DLD1 (cell line): ENCODE results near the gene SOX1.

Source experiments
- in situ Hi-C: cut with HindIII; loops from 2 replicates; pipeline ENCODE4 v1.10.0; 2017; ENCODE audit warnings: low sequenced_read_pairs

Gene SOX1

DNA sequence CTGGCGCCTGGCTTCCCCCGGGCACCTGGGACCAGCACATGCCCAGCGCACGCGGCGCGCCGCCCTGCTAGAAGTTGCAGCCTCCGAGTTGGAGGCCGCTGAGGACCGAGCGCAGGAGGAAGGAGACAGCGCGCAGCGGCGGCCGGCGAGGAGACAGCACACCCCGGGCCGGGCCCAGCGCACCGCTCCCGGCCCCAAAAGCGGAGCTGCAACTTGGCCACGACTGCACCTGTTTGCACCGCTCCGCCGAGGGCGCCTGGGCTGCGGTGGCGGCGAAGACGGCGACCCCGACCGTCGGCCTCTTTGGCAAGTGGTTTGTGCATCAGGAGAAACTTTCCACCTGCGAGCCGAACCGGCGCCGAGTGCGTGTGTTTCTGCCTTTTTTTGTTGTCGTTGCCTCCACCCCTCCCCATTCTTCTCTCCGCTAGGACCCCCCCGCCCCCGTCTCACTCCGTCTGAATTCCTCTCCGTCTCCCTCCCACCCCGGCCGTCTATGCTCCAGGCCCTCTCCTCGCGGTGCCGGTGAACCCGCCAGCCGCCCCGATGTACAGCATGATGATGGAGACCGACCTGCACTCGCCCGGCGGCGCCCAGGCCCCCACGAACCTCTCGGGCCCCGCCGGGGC lies at the start of gene SOX1:
TSS of gene SOX1 (plus strand) at position 34 of the 626 bp plus-strand sequence. CDS start at position 544, 510 bp downstream.
- in situ Hi-C loops, result no loop called here

DNA sequence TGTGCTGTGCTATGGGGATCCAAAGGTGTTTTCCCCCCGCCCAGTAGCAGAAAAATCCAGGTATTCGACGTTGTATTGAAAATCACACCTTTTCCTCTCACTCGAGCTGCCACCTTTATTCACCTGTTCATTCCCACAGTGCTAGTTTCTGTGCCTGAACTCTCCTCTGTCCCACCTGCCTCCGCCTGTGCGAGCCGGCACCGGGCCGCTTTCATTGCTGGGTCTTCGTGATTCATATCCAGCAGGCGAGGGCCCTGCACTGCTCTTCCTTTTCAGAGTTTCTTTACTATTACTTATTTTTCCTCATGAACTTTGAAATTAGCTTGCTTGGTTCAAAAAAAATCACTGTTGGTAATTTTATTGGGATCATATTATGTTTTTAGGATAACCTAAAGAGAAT lies 42.4 kb upstream of the SOX1 start:
- in situ Hi-C loops, result no loop called here

DNA sequence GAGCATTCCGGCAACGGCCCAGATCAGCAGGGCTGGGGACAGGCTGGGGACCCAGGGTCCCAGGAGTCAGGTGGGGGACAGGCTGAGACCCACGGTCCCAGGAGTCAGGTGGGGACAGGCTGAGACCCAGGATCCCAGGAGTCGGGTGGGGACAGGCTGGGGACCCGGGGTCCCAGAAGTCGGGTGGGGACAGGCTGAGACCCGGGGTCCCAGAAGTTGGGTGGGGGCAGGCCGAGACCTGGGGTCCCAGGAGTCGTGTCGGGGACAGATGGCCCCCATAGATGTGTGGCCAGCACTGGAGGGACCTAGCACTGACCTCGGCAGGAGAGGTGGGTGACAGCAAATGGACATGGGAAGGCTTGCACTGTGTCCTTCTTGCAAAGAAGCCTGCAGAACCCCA lies 39.7 kb upstream of the SOX1 start:
- in situ Hi-C loops, result no loop called here

DNA sequence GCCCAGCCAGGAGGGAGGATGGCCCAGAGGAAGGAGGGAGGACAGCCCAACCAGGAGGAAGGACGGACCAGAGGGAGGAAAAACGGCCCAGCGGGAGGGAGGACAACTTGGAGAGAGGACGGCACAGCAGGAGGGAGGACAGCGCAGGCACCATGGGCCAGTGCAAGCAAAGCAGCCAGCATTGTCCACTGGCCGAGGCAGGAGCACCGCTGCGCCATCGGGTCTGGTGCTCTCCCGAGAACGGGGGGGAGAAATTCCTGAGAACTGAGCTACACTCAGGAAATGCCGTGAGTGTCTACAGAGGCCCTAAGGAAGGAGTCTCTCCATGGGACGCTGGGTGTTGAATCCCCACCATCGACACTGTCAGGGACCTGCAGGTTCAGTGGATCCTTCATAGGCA lies 38.5 kb upstream of the SOX1 start:
- in situ Hi-C loops, result no loop called here

DNA sequence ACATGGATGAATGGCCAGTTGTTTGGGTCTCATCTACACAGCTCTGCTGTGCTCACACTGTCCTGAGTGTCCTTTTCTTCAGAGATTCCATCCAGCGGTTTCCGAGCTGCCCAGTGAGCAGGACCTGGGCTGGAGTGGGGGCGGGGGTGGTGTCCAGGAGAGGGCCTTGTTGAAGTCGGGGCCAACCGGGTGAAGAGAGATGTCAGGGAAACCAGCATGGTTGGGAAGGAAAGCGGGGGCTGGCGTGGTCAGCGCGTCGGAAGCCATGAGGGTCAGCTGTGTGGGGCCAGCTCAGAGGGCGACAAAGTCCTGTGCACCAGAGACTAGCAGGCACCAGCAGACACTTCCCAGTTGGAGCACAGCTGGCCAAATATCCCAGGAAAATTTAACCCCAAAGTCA lies 37.8 kb upstream of the SOX1 start:
- in situ Hi-C loops, result no loop called here

DNA sequence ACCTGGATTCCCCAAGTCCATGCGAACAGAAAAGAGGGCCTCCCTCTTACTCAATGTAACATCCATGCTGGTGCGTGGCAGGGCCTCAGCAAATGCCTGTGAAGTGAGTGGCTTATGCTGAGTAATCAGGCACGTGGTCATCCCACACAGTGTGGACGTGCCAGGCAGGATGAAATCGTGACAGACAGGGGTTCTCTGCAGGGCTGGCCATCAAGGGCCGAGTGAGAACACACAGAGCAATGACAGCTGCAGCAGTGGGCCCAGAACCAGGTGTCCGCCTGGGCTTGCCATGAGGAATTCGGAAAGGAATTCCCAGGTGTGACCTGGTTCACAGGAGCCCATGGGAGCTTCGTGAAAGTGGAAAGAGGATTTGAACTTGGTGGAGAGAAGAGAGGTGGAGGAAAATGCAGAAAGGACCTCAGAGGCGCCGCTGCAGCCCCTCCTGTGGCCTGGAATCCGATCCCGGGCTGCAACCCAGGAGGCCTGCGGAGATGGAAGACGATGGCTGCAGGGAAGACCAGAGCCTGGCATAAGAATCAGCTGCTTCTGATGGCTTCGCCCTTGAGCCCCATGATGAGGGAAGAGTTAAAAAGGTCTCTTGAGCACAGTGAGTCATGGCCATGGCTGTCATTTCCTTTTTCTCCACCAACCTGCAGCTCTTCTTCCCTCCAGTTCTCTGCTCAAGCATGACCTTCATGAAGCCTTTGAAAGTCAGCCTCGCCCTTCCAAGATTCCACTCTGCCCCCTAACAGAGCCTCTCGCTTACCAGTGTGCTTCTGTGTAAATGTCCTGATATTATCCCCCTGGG lies 34.6 kb upstream of the SOX1 start:
- in situ Hi-C loops, result no loop called here

DNA sequence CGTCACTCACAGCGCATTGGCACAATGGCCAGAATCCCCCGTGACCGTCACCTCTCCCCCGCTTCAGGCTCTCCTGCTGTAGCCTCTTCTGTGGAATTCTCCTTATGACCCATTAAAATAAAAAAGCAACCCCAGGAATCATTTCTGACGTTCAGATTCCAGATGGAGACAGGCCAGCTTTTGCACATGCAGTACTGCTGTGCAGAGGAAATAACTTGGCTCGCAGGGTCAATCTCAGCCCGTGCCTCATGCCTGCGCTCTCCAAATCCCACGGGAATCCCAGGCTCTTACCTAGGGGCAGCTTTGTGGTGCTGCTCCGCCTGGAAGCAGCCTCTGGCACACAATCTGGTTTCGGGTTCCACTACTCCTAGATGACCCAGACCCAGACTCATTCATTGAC lies 32.7 kb upstream of the SOX1 start:
- in situ Hi-C loops, result no loop called here

DNA sequence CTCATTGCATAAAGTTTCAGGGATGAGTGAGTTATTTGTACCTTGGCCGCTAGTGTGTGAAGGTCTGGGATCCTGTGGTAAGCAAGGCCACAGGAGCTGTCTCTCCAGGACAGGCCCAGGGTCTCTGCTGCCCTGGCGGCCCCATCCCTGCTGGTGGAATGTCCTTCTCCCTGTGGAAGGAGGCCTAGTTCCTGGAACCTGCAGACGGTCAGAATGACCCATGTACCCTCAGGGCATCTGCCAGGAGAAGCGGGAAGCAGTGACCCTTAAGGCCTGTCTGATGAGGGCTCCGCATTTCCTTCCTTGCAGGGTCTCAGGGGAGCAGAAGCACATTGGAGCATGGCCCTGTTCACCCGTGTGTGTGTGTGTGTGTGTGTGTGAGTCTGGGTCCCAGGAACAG lies 32.1 kb upstream of the SOX1 start:
- in situ Hi-C loops, result no loop called here

DNA sequence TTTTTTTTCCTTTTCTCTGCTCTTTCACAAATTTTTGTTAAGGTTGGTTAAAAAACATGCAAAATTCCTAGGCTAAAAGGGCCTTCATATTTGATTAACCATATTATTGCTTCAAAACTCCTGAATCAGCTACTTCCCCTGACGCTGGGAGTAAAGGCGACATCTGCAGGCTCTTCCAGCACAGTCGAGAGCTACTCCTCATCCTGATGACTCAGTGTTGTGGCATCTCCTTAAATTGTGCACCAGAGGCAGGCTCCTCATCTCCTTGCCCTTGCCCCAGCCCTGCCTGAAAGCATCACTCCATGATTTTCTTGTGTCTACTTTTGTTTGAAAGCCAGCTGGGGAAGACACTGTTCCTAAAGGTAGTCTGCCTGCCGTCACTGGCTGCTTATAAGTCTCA lies 24.5 kb upstream of the SOX1 start:
- in situ Hi-C loops, result no loop called here

DNA sequence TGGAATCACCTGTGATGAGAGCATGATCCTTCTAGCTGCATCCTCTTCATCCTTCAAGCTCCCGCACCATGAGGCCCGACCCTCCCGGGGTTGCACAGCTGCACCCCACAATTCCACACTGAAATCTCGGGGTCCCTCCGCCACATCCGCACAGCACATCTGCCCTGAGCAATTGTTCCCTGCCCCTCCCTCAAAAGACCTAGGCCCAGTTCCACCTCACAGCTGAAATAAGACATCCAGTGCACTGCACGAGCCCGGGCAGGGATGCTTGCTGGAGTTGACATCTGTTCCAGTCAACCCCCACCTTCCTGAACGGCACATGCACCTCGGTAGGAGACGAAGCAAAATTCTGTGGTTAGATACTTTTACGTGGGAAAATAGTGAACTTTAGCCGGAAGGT lies 14.7 kb upstream of the SOX1 start:
- in situ Hi-C loops, result no loop called here

DNA sequence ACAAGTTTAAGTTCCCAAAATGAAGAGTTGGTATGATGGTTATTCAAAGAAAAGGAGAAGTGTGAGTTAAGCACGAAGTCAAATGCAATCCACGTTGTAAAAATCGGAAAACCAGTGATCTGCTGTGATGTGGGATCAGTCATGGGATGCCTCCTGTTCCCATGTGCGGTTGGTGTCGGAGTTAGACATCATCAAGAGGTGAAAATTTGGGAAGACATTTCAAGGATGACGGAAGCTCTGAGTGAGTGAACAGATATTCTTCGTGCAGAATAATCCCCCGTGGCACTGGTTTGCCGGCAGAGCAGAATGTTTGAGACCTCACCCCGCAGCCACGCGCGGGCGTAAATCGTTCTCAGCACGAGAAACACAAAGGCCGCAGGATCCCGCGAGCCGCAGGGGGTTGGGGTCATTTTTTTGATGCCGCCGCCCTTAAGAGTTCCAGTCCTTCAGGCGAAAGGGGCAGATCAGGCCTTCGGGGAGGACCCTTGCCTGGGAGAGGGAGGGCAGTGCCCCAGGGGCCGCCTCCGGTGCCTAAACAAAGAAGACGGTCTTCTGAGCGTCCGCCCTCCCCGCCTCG lies 13.7 kb upstream of the SOX1 start:
- in situ Hi-C loops, result no loop called here

DNA sequence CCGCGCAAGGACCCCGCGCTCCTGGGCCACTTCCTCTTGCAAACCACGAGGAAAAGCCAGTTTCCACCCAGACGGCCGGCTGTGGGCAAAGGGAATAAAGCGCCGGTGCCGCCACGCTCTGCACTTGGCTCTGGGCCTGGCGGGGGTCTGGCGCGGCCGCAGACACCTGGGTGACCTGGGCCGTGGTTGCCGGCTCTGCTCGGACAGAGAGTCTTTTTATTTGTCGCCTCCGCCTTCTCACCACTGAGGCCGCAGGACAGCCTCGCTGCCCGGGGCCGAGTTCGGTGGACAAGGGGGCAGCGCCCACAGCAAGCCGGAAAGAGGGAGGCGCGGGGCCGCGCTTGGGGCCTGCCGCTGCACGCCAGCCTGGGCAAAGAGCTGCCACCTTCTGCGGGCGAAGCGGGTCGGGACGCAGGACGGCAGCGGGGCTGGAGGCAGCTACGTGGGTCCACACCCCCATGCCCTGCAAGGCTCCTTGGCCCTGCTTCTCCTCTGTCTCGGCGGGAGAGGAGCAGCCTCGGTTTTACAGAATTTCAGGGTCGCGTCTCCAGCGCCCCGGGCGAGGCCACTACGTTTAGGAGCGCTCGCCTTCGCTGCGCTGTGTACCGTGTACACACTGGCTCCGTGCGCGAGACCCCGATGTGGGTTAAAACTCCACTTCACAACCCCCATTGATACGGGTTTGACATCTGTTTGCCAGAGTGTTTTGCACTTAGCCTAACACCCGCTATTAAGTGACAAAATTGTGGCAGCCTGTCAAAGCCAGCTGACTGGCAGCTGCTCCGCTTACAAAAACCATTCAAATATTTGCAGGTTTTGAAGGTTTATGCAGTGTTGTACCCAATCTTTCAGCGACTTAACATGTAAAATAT lies 13.0 kb upstream of the SOX1 start:
- in situ Hi-C loops, result no loop called here

DNA sequence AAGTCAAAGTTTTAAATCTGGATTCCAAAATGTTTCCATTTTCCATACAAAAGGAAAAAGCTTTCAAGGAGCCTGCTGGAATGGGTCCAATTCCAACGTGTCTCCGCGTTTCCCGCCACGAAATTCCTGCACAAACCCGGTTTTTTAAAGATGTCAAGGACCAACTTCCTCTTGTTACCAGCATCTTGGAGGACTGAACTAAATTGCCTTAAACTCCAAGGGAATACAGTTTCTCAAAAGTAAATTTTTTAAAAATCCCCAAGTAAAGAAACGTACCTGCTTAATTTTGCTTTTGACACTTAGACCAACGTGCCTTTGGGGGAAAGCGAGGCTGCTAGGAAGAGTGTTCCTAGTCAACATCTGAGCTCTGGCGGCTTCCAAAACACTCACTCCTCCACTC lies 12.3 kb upstream of the SOX1 start:
- in situ Hi-C loops, result no loop called here

DNA sequence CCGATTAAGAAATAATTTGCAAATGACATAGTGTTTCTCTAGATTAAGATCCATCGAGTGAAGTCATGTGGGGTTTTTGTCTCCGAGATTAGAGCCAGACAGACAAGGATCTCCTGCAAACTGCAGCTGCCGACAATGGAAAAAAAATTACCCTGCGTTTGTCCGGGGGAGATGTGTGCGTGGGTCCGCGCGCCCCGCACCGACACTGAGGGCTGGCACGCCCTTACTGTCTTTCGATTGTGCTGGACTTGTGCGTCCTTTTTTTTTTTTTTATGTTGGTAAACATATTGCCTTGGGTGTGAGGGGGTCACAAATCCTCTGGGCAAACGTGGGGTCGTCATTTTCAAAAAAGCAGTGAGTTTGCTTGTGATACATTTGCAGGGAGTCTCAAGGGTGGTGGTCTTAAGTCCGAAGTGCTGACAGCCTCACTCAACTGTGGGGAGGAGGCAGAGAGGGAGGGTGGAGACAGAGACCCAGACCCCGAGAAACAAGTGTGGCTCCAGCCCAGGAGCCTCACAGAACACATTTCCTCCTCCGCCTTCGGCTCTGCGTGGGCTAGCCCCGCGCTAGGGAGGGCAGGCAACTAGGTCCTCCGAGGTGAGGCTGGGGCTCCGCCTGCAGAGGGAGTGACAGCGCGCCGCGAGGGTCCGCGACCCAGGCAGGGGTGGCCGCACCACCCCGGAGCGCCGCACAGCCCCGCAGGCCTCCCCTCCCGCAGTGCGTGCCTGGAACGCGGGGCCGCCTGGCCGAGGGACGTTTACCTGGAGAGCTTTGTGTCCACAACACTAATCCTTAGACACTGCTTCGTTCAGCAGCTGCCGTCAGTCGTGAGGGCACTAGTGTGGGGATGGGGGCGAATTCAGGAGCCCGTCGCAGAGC lies 11.7 kb upstream of the SOX1 start:
- in situ Hi-C loops, result no loop called here

DNA sequence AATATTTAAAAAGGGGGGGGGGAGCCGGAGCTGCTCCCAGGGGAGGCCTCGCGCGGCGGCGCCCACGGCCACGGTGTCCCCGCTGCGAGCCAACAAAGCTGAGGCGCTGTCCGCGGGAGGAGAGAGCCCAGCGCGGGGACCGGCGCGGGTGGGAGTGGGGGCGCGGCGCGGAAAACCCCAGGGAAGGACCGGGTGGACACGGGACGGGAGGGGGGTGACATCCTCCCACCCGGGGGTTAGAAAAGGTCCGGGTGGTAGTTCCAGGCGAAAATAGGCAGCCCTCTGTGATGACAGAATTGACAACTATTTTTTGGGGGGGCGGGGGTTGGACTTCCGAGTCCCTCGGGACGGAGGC lies 11.1 kb upstream of the SOX1 start:
- in situ Hi-C loops, result no loop called here

DNA sequence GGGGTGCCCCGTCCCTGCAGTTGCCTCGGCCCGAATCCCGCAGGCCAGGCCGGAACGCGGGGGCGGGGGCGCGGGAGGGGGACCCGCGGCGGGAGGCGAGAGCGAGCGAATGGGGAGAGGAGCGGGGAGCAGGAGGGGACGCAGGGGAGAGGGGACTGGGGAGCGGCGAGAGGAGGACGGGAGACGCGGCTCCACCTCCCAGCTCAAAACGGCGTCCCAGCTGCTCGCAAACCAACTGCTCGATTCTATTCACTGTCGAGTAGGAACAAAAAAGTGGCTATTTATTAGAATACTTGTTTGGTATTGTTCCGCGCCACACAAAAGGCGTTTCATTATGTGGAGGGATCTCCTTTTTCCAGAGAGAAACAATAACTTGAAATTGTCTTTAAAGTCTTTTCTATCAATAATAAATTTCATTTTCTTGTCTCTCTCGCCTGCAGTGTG lies 10.6 kb upstream of the SOX1 start:
- in situ Hi-C loops, result no loop called here

DNA sequence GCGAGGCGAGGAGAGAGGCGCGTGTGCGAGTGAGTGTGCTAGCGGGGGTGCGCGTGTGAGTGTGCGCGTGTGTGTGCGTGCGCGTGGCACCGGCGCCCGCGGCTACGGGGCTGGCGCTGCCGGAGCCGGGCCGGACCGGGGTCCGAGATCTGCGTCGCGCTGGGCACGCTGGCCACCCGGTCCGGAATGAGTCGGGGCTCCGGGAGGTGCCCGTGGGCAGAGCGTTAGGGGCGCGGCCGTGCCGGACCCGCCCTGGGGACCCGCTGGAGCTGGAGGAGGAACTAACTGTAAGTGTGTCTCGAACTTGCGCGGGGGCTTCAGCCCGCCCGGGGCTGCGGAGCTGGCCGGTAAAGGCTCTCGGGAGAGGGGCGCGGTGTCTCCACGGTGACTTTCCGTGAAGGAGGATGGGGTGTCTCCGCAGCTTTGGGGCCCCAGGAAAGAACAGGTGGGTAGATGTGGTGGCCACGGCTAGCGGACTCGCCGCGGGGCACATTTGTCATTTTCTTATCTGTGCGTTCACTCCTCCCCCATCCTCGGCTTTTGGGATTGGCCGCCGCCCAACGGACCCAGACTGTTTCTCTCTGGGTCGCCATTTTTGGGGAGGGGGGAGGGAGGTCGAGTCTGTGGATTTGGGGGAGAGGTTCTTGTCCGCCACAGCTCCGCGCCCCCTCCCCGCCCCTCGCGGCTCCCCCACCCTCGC lies 10.1 kb upstream of the SOX1 start:
- in situ Hi-C loops, result no loop called here

DNA sequence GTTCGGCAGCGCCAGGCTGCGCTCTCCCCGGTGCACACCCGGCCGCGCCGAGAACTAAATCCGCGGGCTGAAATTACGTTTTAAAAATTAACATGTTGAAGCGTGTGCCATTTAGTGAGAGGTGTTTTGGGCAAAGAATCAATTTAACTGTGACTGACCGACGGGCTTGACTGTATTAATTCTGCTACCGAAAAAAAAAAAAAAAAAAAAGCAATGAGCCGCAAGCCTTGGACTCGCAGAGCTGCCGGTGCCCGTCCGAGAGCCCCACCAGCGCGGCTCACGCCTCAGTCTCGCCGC lies 9.6 kb upstream of the SOX1 start:
- in situ Hi-C loops, result no loop called here

DNA sequence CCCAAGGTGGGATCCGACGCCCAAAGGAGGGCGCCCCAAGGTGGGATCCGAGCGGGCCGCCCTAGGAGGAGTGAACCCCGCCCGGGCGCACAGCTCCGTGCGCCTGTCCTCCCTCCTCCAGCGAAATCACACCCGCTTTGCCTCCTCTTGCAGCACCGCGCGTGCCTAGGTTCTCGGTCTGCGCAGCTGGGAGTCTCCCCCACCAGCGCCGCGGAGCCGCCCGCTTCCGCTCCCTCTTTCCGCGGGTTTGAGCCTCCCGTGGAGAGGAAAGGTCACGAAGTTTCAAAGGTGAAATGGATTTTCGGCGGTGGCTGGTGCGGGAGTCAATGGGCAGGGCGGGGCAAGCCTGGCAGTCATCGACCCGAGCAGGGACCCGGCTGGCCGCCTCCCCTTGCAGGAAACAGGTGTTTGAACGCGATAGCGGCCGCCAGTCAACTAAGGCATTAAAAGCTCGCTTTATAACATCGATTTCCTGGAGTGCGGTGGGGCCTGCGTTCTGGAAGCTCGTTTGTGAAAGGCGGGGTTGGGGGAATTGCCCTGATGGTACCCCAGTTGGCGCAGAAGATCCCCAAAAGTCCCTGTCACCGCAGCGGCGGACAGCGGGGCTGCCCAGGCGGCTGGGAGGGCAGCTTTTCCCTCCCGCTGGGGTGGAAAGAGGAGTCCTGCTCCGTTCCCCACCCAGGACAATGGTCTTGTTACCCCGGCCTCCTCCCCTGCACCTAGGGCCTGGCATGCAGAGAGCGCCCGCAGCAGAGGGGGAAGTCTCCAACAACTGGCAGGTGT lies 9.0 kb upstream of the SOX1 start:
- in situ Hi-C loops, result no loop called here
